HG03354 (cell line): Measurements from ENCODE around the gene TSPAN18.

Experiments
- ATAC-seq: cut with Tn5 transposase; IDR thresholded peaks from one replicate; pipeline ENCODE4 v1.9.1; 2021; ENCODE audit warnings: mild to moderate bottlenecking; ENCODE audit not compliant: unreplicated experiment, poor library complexity, severe bottlenecking

Gene TSPAN18

DNA sequence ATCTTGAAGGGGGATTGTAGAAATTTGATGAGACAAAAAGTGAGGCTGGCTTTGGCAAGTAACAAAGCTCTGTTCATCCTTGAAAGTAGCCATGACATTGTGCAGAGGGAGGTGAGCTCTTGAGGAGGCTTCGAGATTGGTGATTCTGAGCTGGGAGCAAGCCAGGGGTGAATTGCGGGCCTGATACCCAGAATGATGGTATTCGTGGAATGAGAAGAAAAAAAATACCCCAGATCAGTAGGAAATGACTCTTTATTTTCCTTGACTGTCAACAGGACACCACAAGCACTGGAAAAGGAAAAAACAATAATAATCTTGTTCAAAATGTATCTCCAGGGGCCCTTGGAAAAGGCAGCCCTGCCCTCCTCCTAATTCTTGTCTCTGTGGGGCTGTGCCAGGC lies 62.7 kb downstream of the TSPAN18 start:
- ATAC-seq, result no peak

- ATAC-seq, result no peak
Measured at GRCh38 chr11:44790211-44790610, 63.4 kb downstream of the TSPAN18 start.

DNA sequence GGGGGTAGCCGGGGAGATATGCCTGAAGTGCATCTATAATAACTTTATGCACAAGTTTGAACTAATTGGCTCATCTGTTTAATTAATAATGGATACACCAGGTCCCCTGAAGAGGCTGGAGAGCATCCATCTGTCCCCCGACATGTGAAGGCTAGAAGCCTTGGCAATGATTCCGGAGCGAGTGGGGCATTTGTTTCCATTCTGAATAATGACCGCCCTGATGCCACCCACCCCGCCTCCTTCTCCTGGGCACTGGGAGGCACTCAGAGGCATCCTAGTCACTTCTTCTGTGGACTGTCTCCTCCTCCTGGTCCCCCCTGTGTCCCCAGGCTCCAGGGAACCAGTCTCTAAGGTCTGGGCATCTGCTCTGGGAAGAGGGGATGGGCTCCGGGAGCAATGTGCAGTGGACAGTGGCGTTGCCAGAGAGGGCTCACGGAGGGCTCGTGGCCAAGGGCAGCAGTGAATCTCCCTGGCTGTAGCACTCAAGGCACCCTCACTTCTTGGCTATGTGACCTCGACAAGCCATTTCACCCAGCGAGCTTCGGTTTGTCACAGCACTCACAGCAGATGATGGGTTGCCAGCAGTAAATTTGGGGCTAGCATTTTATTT lies 64.7 kb downstream of the TSPAN18 start:
- no peak for ATAC-seq

DNA sequence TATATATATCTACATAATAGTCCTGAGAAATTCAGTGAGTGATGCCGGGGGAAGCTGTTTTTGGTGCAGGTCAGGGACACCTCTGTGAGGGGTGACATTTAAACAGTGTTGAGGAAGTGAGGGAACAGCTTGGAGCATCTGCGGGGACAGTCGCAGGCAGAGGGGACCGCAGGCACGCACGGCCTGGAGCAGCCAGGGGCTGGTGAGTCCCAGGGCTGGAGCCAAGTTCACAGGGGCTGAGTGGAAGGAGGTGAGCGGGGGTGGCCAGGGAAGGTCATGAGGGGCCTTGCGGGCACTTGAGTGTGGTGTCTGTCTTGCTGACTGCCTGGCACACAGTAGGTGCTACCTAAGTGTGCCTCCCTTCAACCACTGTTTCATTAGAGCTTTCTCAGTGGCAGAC lies 65.4 kb downstream of the TSPAN18 start:
- no peak for ATAC-seq

DNA sequence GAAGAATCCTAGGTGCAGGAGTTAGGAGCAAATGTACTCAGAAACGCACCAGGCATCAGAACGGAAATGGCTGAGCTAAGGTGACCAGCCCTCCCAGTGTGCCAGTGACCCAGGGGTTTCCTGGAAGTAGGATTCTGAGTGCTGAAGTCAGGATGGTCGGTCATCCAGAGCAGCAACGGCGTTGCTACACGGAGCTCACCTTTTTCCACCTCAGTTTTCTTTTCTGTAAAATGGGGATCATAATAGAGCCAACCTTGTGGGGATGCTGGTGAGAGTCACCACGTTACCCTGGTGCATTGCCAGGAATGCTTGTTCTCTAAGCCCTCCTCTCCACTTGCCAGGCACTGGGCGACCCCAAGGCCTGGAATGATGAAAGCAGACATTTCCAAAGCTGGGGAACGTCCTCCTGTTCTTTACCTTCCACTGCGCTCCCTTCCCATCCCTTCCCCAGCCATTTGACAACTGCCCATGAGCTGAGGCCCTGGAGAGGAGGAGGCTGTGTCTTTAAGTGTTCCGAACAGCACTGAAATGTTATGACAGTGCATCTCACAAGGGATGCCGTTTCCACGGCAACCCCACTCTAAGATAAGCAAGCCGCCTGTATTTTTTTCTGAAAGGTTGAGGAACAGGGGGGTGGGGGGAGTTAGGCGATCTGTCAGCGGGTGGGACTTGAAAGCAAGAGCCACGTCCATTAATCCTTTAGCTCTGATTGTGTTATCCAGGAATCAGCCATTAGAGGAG lies 66.8 kb downstream of the TSPAN18 start:
- ATAC-seq, result no peak

DNA sequence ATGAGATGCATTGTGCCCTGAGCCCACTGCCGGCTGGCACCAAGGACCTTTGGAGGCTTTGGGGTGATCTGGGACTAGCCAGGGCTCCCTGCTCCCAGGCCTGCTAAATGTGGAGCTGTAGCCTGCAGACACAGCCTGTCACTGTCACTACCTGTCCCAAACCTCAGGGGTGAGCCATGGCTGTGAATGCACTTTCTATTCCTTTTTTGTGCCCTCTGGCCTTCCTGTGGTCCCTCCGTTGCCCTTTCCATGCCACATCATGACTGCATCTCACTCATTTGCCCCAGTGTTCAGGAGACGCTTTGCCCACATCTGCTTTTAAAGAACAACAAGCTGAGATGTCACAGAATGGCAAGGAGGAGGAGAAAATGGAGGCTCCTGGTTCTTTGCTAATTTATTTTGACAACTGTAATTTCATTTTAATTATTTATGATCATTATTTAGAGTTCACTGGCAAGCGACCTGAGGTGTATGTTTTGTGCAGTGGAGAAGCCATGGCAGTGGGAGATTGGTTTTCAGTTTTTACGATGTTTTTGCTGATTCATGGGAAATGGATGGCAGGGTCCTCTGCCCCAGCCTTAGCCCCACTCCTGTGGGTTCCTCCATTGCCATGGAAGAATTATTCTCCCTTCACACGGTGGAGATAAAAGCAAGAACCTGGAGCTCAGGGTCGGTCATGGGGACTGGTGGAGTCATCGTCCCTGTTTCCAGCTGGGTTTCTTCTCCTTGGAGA lies 69.2 kb downstream of the TSPAN18 start:
- no peak for ATAC-seq

GRCh38 chr11:44797051-44797450 lies 70.3 kb downstream of the TSPAN18 start:
- no peak for ATAC-seq

- ATAC-seq, result no peak
Measured at GRCh38 chr11:44797886-44798606, 71.3 kb downstream of the TSPAN18 start.

- ATAC-seq, result no peak
Measured at GRCh38 chr11:44798607-44798972, 71.8 kb downstream of the TSPAN18 start.

DNA sequence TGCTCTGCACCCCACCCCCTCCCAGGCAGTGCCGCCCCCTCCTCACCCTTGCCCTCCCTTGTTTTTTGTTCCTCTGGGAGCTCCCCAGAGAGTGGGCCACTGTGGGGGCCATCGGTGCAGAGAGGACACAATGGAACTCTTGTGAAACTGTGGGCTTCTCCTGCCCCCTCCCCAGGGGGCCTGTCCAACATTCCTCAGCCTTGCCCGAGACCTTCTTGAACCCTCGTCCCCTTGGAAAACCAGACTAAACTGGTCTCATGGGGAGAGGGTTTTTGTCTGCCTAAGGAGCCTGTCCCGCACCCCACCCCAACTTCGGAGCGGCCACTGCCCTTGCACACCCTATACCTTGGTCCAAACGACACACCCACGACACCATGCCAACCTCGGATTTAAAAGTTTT lies 72.2 kb downstream of the TSPAN18 start:
- no peak for ATAC-seq

GRCh38 chr11:44802347-44802746 lies 75.6 kb downstream of the TSPAN18 start:
- ATAC-seq, result no peak

- ATAC-seq, result no peak
Measured at GRCh38 chr11:44803009-44803408, 76.2 kb downstream of the TSPAN18 start.

- no peak for ATAC-seq
Measured at GRCh38 chr11:44804449-44805437, 78.0 kb downstream of the TSPAN18 start.

GRCh38 chr11:44805596-44805995 lies 78.8 kb downstream of the TSPAN18 start:
- ATAC-seq, result no peak

- ATAC-seq, result no peak
Measured at GRCh38 chr11:44808053-44808753, 81.4 kb downstream of the TSPAN18 start.

DNA sequence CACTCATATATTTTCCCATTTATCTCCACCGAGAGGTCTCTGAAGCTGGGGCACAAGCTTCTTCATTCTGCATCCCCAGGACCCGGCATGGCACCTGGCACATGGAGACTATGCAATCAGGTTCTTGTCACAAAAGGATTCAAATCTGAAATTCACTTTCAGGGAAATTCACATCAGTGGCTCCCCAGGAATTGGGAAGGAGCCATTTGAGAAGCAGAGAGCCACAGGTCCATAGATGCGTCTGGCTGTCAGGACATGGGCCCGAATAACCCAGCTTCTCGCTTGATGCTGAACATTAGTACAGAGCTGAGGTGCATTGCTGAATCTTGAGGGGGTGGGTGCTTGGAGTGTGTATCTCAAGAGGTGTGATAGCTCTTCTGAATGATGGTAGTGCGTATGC lies 82.5 kb downstream of the TSPAN18 start:
- ATAC-seq, result no peak

GRCh38 chr11:44811841-44812448 lies 85.2 kb downstream of the TSPAN18 start:
- ATAC-seq, result no peak

GRCh38 chr11:44812971-44813370 lies 86.2 kb downstream of the TSPAN18 start:
- no peak for ATAC-seq
